Endothelial cell of umbilical vein (primary cell): ENCODE data around the gene DUSP8.
A peak's percentile ranks its signal among the peaks of the same experiment; 100 is the strongest.

Experiments
- EZH2 ChIP-seq: IDR thresholded peaks from 2 replicates; pipeline ENCODE4 v1.6.1; 2012; ENCODE audit warnings: borderline replicate concordance, low read depth, mild to moderate bottlenecking, moderate library complexity, low read length, inconsistent platforms; ENCODE audit not compliant: severe bottlenecking
- POLR2A ChIP-seq: IDR thresholded peaks from 2 replicates; pipeline ENCODE4 v1.6.1; 2012; ENCODE audit warnings: low read depth, mild to moderate bottlenecking, control low read depth, low read length
- TF ChIP-seq, protein P1 (sequence below), 2 donors: IDR thresholded peaks; 1 replicate in 1 of 2; 2 replicates in 1 of 2; pipeline ENCODE4 v1.5.1; 2011; ENCODE audit warnings: low read length in 2 of 2, mild to moderate bottlenecking in 2 of 2, moderate library complexity in 2 of 2, control low read depth in 1 of 2, inconsistent platforms in 1 of 2, low read depth in 1 of 2; ENCODE audit not compliant: insufficient read depth in 1 of 2; ENCODE audit errors: extremely low read depth in 1 of 2
- TF ChIP-seq, protein P2 (sequence below): IDR thresholded peaks from 2 replicates; pipeline ENCODE4 v1.6.1; 2011; ENCODE audit not compliant: insufficient read depth, insufficient read length

DNA sequence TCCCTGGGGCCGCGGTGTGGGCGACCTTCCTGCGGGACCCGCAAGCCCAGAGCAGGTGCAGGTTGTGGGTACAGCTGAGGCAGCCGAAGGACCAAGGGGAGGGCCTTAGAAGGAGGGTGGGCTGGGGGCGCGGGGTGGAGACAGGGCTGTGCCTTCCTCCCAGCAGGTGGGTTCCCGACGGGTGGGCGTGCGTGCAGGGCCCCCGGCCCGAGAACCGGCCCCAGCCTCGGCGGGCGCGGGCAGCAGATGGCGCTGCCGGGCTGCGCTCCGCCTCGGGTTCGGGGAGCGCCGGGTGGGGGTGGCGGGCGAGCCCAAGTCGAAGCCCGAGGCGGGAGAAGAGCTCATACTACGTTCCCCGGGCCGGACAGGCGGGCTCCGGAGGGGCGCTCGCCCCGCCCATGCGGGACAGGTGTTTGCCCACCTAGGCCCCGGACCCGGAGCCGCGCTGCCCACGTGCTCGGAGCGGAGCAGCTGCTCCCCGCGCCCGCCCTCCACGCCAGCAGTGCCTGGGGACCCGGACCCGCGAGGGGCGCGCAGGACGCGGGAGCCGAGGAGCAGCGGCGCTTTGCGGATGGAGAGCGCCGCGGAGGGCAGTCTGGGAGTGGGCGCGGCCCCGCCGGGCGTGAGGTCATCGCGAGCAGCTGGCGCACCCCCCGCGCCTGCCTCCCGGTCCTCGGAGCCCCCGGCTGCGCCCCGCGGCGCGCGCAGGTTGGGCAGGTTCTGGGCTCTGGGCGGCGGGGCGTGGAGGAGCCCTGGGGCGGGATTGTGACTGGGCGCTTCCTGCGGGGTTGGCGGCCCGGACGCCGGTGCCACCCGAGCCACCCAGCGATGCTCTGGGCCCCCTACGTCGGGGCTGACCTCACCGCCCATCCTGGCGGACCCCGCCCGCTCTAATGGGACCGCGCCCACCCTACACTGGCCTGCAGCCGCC, 25.3 kb downstream of the DUSP8 start:
- TF ChIP-seq POLR2A (no peak), EZH2 (no peak)
- TF ChIP-seq, protein P1, sequence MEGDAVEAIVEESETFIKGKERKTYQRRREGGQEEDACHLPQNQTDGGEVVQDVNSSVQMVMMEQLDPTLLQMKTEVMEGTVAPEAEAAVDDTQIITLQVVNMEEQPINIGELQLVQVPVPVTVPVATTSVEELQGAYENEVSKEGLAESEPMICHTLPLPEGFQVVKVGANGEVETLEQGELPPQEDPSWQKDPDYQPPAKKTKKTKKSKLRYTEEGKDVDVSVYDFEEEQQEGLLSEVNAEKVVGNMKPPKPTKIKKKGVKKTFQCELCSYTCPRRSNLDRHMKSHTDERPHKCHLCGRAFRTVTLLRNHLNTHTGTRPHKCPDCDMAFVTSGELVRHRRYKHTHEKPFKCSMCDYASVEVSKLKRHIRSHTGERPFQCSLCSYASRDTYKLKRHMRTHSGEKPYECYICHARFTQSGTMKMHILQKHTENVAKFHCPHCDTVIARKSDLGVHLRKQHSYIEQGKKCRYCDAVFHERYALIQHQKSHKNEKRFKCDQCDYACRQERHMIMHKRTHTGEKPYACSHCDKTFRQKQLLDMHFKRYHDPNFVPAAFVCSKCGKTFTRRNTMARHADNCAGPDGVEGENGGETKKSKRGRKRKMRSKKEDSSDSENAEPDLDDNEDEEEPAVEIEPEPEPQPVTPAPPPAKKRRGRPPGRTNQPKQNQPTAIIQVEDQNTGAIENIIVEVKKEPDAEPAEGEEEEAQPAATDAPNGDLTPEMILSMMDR (IDR thresholded peaks at IDR 0.05; ENCODE audit: extremely low read depth in 1 of 2, insufficient read depth in 1 of 2, low read depth in 1 of 2, low read length in 2 of 2): peak; percentile 62 to 70
- TF ChIP-seq, protein P2, sequence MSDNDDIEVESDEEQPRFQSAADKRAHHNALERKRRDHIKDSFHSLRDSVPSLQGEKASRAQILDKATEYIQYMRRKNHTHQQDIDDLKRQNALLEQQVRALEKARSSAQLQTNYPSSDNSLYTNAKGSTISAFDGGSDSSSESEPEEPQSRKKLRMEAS: no peak
